ENCODE results near the gene MYO1G. TPM values are rescaled to one million over a fixed set of nuclear protein-coding genes. Genes with fewer than 3 reads are reported as not detected.

The MYO1G gene
- total RNA-seq, 1 donor from 2014 or later, result 36.3 TPM

- Histone ChIP-seq H3K4me3 (peak overlapping the region; percentile 75), H3K36me3 (peaks cover 44% of the 10 kb centered on the region), H3K4me1 (peaks cover 40% of the 10 kb centered on the region), H3K27me3 (ENCODE audit: low read depth) (no peaks in the 10 kb centered on the region), H3K9me3 (no peaks in the 10 kb centered on the region), H3K27ac (peak overlapping the region; percentile 96)
- intact Hi-C loops (cut with DNase I), result no loop called here
- ATAC-seq, result no peak
- TF ChIP-seq CTCF (IDR thresholded peaks at IDR 0.05), result no peak
- no peak for DNase-seq
Measured at GRCh38 chr7:44985033-44985695, 6.3 kb upstream of the MYO1G start.

GRCh38 chr7:44984478-44984758 lies 5.6 kb upstream of the MYO1G start:
- intact Hi-C loops (cut with DNase I), result no loop called here
- no peaks in the 10 kb centered on the region for H3K9me3 ChIP-seq
- peaks cover 44% of the 10 kb centered on the region for H3K36me3 ChIP-seq
- no peak for TF ChIP-seq CTCF (IDR thresholded peaks at IDR 0.05)
- no peak for ATAC-seq
- peaks cover 48% of the 10 kb centered on the region for H3K4me1 ChIP-seq
- DNase-seq, result no peak
- no peak overlapping the region for H3K27ac ChIP-seq
- no peaks in the 10 kb centered on the region for H3K27me3 ChIP-seq (ENCODE audit: low read depth)
- H3K4me3 ChIP-seq, result no peak overlapping the region

GRCh38 chr7:44983742-44984477 lies 5.1 kb upstream of the MYO1G start:
- no peak for TF ChIP-seq CTCF (IDR thresholded peaks at IDR 0.05)
- Histone ChIP-seq H3K4me1 (peaks cover 53% of the 10 kb centered on the region), H3K9me3 (no peaks in the 10 kb centered on the region), H3K27me3 (ENCODE audit: low read depth) (no peaks in the 10 kb centered on the region), H3K27ac (no peak overlapping the region), H3K36me3 (peaks cover 44% of the 10 kb centered on the region), H3K4me3 (no peak overlapping the region)
- DNase-seq, result no peak
- ATAC-seq, result no peak
- intact Hi-C loops (cut with DNase I), result no loop called here

GRCh38 chr7:44982970-44983369 lies 4.2 kb upstream of the MYO1G start:
- ATAC-seq, result no peak
- intact Hi-C loops (cut with DNase I), result no loop called here
- H3K27me3 ChIP-seq (ENCODE audit: low read depth), result no peaks in the 10 kb centered on the region
- H3K9me3 ChIP-seq, result no peaks in the 10 kb centered on the region
- H3K36me3 ChIP-seq, result peaks cover 44% of the 10 kb centered on the region
- TF ChIP-seq CTCF (IDR thresholded peaks at IDR 0.05), result no peak
- no peak overlapping the region for H3K4me3 ChIP-seq
- H3K27ac ChIP-seq, result no peak overlapping the region
- H3K4me1 ChIP-seq, result peaks cover 62% of the 10 kb centered on the region
- no peak for DNase-seq

GRCh38 chr7:44982535-44982923 lies 3.7 kb upstream of the MYO1G start:
- no peaks in the 10 kb centered on the region for H3K9me3 ChIP-seq
- peaks cover 65% of the 10 kb centered on the region for H3K4me1 ChIP-seq
- no peak overlapping the region for H3K27ac ChIP-seq
- TF ChIP-seq CTCF (IDR thresholded peaks at IDR 0.05), result no peak
- H3K4me3 ChIP-seq, result no peak overlapping the region
- H3K36me3 ChIP-seq, result peaks cover 44% of the 10 kb centered on the region
- ATAC-seq (no peak), DNase-seq (no peak)
- H3K27me3 ChIP-seq (ENCODE audit: low read depth), result no peaks in the 10 kb centered on the region
- intact Hi-C loops (cut with DNase I), result no loop called here

Data from lower lobe of right lung (tissue), 2 donors.